NT2/D1 (cell line): ENCODE data around the gene GRIK1.

Experiments used
- DNase-seq: peaks from one replicate; pipeline ENCODE4 v3.0.0-alpha.2; 2011; ENCODE audit warnings: low read depth, low spot score
- H3K27me3 ChIP-seq: 2 replicates; pipeline ENCODE4 v1.6.0; 2011; ENCODE audit warnings: mild to moderate bottlenecking; ENCODE audit not compliant: insufficient read length, insufficient read depth
- H3K36me3 ChIP-seq: 2 replicates; pipeline ENCODE4 v1.6.1; 2011; ENCODE audit warnings: mild to moderate bottlenecking, low read length, mixed read lengths; ENCODE audit not compliant: insufficient read depth, insufficient read length
- H3K4me1 ChIP-seq: 2 replicates; pipeline ENCODE4 v1.5.1; 2011; ENCODE audit not compliant: insufficient read depth, insufficient read length
- H3K4me3 ChIP-seq: 2 replicates; pipeline ENCODE4 v1.5.1; 2011; ENCODE audit warnings: low read depth; ENCODE audit not compliant: insufficient read length
- H3K9ac ChIP-seq: 2 replicates; pipeline ENCODE4 v1.6.0; 2011; ENCODE audit warnings: low read depth; ENCODE audit not compliant: insufficient read length
- H3K9me3 ChIP-seq: 2 replicates; pipeline ENCODE4 v1.5.1; 2011; ENCODE audit warnings: mild to moderate bottlenecking, low read length; ENCODE audit not compliant: insufficient read depth
- SUZ12 ChIP-seq: IDR thresholded peaks from 2 replicates; pipeline ENCODE4 v1.6.1; 2011; ENCODE audit not compliant: insufficient read length, insufficient read depth; ENCODE audit errors: extremely low read depth
- YY1 ChIP-seq: IDR thresholded peaks from 2 replicates; pipeline ENCODE4 v1.6.1; 2011; ENCODE audit not compliant: insufficient read length, insufficient read depth
- ZNF274 ChIP-seq: IDR thresholded peaks from 2 replicates; pipeline ENCODE4 v1.6.1; 2011; ENCODE audit warnings: mild to moderate bottlenecking, low read depth, low read length

GRIK1 gene

DNA sequence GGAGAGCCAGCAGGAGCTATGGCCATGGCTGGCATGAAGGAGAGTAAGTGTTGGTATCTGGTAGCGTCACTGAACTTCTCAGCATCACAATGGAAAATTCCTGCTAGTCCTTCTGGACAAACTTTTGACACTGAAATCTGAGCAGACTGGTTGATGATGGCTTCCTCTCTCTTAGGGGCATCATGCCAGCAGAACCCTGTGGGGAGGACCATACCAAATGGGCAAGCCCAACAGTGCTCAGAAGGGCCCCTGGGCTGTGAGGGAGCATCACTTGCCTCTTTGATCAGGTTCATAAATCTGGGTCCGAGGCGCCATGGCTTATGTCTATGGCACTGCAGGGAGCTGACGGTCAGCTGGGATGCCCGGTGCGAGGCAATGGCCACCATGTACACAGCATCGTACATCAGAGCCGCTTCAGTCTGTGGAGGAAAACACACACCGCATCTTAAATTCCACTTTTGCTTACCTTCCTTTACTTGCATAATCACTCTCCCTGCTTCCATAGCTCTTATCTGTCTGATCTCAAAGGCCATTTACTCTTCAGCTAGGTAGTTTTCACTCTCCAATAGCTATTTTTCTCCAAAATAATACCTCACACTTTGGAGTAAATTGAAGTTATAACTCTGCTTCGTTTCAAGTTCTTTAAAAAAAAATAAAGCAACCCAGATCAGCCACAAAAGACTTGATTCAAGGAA, 297.1 kb downstream of the GRIK1 start:
- TF ChIP-seq SUZ12, result no peak
- no peak for TF ChIP-seq YY1
- TF ChIP-seq ZNF274, result no peak
- no peaks in the 10 kb centered on the region for H3K4me1 ChIP-seq
- H3K9ac ChIP-seq, result no peak overlapping the region
- H3K4me3 ChIP-seq, result no peak overlapping the region
- no peaks in the 10 kb centered on the region for H3K36me3 ChIP-seq
- no peaks in the 10 kb centered on the region for H3K9me3 ChIP-seq
- no peaks in the 10 kb centered on the region for H3K27me3 ChIP-seq
- no peak for DNase-seq

DNA sequence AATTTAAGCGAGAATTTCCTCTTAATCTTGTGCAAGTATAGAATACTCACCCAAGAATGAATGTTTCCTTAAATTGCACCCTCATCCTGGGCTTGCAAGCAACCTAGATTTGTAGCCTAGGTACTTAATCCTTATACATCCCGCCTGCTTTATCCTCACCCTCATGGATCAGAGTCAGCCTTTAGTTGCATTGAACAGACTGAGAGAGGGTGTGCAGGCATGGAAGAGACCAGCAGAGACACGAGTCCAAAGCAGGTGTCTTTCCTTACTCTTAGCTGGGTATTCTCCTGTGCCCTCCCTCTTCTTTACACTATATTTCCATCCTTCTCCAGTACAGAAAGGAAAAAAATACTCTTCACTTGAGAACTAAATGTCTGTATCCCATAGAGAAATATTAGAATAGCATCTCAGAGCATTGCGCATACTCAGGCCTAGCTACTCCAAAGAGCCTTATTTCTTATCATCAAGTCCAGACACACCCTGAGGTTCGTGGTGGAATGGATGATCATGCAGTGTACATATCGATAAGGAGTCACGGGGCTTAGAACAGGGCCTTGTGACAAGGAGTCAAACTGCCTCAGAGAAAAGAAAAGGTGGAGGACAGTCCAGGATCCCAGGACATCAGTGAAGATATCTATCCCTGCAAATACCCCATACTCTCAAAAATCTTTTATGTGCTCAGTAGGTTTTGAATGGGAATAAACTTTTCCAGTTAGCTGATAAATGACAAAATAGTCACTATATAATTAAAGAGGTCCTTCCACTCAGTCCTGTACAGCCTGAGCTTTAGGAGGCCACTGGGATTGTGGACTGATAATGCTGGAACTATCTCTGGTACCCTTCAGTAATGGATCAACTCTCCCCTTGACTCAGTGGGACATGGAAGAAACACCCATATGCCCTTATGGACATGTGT, 297.9 kb downstream of the GRIK1 start:
- H3K9ac ChIP-seq, result no peak overlapping the region
- TF ChIP-seq SUZ12 (no peak), YY1 (no peak), ZNF274 (no peak)
- H3K9me3 ChIP-seq, result no peaks in the 10 kb centered on the region
- no peaks in the 10 kb centered on the region for H3K4me1 ChIP-seq
- H3K27me3 ChIP-seq, result no peaks in the 10 kb centered on the region
- no peaks in the 10 kb centered on the region for H3K36me3 ChIP-seq
- no peak for DNase-seq
- H3K4me3 ChIP-seq, result no peak overlapping the region

DNA sequence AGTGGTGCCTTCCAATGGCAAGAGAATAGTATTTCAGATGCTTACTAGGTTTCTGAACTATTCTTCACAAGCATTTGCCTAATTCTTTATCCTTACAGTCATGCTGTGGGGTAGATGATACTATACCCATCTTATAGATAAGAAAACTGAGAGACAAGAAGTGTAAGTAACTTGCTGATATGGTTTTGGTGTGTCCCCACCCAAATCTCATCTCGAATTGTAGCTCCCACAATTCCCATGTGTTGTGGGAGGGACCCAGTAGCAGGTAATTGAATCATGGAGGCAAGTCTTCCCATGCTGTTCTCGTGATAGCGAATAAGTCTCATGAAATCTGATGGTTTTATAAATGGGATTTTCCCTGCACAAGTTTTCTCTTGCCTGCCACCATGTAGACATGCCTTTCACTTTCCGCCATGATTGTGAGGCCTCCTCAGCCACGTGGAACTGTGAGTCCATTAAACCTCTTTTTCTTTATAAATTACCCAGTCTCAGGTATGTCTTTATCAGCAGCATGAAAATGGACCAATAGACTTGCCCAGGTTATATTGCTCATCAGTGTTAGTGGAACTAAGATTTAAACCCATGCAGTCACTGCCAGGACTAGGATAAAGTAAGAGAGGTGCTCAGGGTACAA, 298.7 kb downstream of the GRIK1 start:
- Histone ChIP-seq H3K4me3 (no peak overlapping the region), H3K36me3 (no peaks in the 10 kb centered on the region), H3K9ac (no peak overlapping the region), H3K27me3 (no peaks in the 10 kb centered on the region), H3K9me3 (no peaks in the 10 kb centered on the region), H3K4me1 (no peaks in the 10 kb centered on the region)
- TF ChIP-seq ZNF274, result no peak
- no peak for TF ChIP-seq YY1
- no peak for TF ChIP-seq SUZ12
- DNase-seq, result no peak

DNA sequence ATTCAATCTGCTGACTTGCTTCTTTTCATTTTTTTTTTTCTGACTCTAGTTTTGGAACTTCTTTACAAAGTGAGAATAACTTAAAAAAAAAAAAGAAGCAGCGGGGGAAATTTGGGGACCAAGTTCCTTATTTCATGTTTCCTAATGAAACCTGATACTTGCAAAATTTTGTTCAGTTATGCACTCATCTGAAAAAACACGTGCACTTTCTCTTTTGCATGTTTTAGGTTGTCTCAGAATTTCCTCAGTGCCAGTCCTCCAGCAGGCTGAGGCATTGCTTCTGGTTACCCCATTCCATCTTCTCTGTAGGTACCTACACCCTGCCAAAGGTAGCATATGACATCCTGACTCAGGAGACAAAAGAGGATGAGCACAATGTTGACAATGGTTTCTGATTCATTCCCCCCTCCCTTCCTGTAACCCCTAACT, 299.7 kb downstream of the GRIK1 start:
- H3K4me3 ChIP-seq, result no peak overlapping the region
- no peaks in the 10 kb centered on the region for H3K27me3 ChIP-seq
- H3K4me1 ChIP-seq, result no peaks in the 10 kb centered on the region
- DNase-seq, result no peak
- no peaks in the 10 kb centered on the region for H3K9me3 ChIP-seq
- H3K36me3 ChIP-seq, result no peaks in the 10 kb centered on the region
- H3K9ac ChIP-seq, result no peak overlapping the region
- TF ChIP-seq SUZ12, result no peak
- no peak for TF ChIP-seq YY1
- TF ChIP-seq ZNF274, result no peak

DNA sequence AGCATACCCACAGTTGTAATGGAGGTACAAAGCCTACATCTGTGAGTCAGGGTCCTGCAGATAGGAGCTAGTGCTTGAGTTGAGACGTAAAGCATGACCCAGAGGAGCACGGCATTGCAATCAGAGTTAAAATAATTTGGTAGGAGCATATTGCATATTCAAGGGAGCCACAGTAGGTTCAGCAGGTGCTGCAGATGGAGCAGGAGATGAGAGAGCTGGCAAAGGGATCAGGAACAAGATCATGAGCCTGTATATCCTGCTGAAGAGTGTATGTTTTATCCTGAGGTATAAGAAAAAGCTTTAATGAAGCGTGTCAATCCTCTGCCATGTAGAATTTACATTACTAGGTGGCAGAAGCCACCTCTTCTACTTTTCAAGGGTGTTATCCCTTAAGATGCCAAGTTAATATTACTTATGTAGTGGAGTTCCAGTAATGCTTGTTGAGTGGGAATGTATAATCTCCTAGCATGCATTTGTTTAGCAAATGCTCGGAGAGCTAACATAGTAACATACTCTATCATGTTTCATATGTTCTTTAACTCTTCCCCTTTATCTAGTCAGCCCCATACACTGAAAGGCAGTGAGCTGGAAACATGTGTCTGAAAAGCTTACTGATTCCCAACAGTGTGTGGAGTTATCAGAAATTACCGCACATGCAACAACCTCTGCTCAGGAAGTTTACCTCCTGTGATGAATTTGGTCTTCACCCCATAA, 300.3 kb downstream of the GRIK1 start:
- no peaks in the 10 kb centered on the region for H3K9me3 ChIP-seq
- H3K4me3 ChIP-seq, result no peak overlapping the region
- no peaks in the 10 kb centered on the region for H3K4me1 ChIP-seq
- no peak for TF ChIP-seq SUZ12
- no peak for TF ChIP-seq ZNF274
- TF ChIP-seq YY1, result no peak
- H3K36me3 ChIP-seq, result no peaks in the 10 kb centered on the region
- no peak overlapping the region for H3K9ac ChIP-seq
- DNase-seq, result no peak
- no peaks in the 10 kb centered on the region for H3K27me3 ChIP-seq

DNA sequence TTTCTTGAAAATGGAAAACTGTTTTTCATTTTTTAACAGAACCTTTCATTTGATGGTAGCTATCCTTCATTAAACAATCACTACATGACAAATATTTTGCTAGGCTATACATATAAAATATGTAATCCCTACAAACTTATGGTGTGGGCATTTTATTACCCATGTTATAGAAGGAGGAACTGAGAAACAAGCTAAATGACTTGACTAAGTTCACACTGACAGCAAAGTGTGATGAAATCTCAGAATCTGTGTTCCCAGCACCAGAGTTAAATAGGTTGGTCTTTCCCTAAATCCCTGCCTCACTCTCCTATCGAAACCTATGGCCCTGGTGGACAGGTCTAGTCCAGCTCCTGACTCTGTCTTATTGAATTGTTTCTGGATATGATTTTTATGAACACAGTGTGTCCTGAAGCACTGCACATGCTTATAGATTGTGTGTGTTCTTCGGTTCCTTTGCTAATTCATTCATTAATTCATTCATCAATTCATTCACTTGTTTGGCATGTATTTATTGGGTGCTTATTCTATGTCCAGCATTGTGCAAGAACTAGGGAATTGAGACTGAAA, 301.0 kb downstream of the GRIK1 start:
- H3K27me3 ChIP-seq, result no peaks in the 10 kb centered on the region
- TF ChIP-seq YY1, result no peak
- no peak for TF ChIP-seq SUZ12
- no peak for TF ChIP-seq ZNF274
- H3K9me3 ChIP-seq, result no peaks in the 10 kb centered on the region
- H3K4me3 ChIP-seq, result no peak overlapping the region
- H3K36me3 ChIP-seq, result no peaks in the 10 kb centered on the region
- H3K9ac ChIP-seq, result no peak overlapping the region
- no peaks in the 10 kb centered on the region for H3K4me1 ChIP-seq
- DNase-seq, result no peak
